ENCODE measurements around the gene PRKCH.

PRKCH gene

GRCh38 chr14:61321385-61322010 is at the start of gene PRKCH:
Gene PRKCH, plus strand, starts transcription at chr14:61321579. Its CDS starts 523 bp downstream, at chr14:61322102.
- in situ Hi-C loops (cut with MboI; ENCODE audit: low sequenced_read_pairs): no loop called here

DNA sequence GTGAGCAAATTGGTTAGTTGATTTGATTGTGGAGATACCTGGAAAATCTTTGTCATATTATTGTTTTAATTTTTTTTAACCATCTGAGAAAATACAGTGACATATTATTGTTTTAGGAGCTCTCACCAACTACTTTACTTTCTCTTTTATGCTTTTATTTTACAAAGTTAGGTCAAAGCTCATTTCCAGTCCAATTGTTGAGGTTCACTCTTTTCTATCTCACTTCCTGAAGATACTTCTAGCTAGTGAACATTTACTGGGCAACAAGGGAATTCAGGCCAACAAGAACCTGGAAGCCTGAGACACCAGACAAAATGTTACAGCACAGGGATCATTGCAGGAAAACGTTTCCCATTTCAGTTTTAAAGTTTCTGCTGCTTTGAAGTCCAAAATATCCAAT is 44.1 kb upstream of the PRKCH start:
- in situ Hi-C loops (cut with MboI; ENCODE audit: low sequenced_read_pairs): no loop called here

DNA sequence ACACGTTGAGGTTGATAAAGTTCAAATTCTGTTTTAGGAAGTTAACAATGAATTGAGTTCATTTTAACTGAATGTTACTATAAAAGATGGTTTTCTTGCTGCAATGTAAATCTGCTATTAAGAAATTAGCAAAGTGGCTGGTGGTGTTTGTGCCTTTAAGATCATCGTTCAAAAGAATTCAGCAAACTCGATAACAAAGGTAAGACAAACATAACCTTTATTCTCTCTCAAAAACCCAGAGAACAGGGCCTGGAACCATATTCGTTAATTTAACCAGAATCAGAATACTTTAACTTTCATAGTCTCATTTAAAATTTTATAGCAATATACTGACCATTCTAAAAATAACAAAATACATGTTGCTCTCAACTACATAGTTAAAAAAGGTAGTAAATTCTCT is 43.6 kb upstream of the PRKCH start:
- in situ Hi-C loops (cut with MboI; ENCODE audit: low sequenced_read_pairs): no loop called here

- in situ Hi-C loops (cut with MboI; ENCODE audit: low sequenced_read_pairs): no loop called here
These were observed 42.3 kb upstream of the PRKCH start for GRCh38 chr14:61279082-61279481.

- in situ Hi-C loops (cut with MboI; ENCODE audit: low sequenced_read_pairs): no loop called here
These were observed 41.3 kb upstream of the PRKCH start for GRCh38 chr14:61280092-61280525.

DNA sequence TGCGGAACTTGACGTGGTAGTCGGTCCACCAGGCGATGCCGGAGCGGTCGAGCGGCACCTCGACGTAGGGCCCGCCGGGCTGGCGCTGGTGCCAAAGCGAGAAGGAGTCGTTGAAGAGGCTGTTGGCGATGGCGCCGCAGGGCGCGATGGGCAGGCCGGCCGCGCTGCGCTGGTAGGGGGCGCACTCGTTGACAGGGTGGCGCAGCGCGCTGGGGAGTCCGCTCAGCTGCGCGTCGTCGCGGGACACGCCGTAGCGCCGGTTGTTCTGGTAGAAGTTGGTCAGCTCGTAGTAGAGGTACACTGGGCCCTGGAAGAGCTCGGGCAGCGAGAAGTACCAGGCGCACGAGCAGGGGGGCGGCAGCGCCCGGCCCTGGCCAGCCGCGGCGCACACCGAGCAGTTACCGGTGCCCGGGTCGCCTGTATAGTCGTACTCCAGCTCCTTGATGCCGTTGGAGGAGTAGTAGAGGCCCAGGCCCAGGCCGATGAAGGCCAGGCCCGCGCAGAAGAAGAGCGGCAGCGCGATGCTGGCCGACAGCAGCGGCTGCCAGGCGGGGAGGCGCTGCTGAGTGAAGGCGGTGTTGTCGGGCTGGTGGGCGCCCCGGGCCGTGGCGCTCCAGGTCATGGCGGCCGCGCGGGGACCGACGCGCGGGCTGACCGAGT is 40.7 kb upstream of the PRKCH start:
- in situ Hi-C loops (cut with MboI; ENCODE audit: low sequenced_read_pairs): no loop called here

GRCh38 chr14:61281186-61281947 is 40.0 kb upstream of the PRKCH start, which contains the start of gene TMEM30B:
Gene TMEM30B, minus strand, starts transcription at chr14:61281338. Its CDS starts 191 bp downstream, at chr14:61281147.
- in situ Hi-C loops (cut with MboI; ENCODE audit: low sequenced_read_pairs): no loop called here

DNA sequence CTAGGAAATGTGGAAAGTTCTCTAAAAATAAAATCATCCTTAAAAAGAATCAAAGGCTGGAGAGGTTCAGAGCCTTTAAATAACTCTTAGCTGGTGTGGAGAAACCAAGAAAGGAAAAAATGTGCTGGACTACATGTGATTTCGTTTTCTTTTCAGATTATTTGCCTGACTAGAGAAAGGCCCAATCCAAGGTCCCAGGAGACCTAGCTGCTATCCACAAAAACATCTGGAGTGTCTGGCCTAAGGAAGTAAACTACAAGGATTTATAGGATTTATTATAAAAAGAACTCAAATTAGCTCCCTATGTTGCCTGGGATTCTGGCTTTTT is 39.5 kb upstream of the PRKCH start:
- in situ Hi-C loops (cut with MboI; ENCODE audit: low sequenced_read_pairs): no loop called here

GRCh38 chr14:61282746-61283145 is 38.6 kb upstream of the PRKCH start:
- in situ Hi-C loops (cut with MboI; ENCODE audit: low sequenced_read_pairs): no loop called here

GRCh38 chr14:61284001-61284400 is 37.4 kb upstream of the PRKCH start:
- in situ Hi-C loops (cut with MboI; ENCODE audit: low sequenced_read_pairs): no loop called here

DNA sequence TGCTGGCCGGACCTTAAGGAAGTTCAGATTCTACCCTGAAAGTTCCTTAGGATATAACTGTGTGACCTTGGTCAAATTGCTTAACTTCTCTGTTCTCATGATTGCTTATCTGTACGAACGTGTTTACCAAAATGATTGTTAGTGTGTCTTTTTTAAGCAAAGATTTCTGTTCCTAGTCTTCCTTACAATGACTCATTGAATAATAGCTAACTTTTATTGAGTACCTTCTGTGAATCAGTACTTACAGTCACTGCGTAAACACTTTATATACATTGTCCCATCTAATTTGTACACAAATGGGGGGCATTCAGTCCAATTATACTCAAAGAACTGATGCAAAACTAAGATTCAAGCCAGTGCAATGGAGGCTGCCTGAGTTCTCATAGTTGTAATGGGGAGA is 36.0 kb upstream of the PRKCH start:
- in situ Hi-C loops (cut with MboI; ENCODE audit: low sequenced_read_pairs): no loop called here

DNA sequence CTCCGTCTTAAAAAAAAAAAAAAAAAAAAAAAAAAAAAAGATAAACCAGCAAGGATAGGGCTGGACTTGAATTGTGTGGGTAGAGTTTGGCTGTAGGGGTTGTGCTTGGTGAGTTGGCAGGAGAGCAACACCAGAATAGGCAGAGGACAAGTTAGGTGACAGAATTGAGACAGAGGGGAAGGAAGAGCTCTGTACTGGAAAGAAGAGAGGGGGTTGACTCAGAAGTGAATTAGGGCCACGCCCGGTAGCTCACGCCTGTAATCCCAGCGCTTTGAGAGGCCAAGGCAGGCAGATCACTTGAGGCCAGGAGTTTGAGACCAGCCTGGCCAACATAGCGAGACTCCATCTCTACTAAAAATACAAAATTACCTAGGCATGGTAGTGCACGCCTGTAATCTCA is 34.2 kb upstream of the PRKCH start:
- in situ Hi-C loops (cut with MboI; ENCODE audit: low sequenced_read_pairs): no loop called here

DNA sequence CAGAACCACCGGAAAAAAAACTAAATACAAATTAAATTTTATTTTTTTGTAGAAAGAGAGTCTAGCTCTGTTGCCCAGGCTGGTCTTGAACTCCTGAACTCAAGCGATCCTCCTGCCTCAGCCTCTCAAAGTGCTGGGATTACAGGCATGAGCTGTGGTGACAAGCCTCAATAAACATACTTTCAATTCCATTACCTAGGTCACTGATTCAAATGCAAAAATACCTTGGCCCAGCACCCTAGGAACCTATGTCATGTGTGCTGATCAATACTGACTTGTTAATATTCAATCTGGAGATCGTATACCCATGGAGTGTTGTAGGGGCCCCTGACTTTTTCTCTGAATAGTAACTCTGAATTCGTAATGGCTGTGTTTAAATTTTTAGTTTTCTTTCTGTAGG is 33.2 kb upstream of the PRKCH start:
- in situ Hi-C loops (cut with MboI; ENCODE audit: low sequenced_read_pairs): no loop called here

DNA sequence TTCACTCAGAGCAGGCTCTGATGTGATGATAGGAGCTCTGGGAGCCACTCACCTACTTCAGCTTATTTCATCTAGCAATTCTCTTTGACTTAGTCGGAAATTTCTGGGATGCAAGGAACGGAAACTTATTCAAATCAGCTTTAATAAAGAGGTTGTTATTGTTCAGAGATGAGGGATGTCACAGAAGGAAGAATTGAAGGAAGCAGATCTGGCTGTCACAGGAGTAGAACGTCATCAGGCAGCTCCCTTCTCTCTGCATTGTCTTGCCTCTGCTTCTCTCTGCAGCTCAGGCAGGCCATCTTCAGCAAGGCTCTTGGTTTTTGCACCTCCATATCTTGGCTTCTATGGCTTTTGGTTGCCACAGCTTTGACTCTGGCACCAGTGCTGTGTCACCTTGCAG is 32.7 kb upstream of the PRKCH start:
- in situ Hi-C loops (cut with MboI; ENCODE audit: low sequenced_read_pairs): no loop called here

DNA sequence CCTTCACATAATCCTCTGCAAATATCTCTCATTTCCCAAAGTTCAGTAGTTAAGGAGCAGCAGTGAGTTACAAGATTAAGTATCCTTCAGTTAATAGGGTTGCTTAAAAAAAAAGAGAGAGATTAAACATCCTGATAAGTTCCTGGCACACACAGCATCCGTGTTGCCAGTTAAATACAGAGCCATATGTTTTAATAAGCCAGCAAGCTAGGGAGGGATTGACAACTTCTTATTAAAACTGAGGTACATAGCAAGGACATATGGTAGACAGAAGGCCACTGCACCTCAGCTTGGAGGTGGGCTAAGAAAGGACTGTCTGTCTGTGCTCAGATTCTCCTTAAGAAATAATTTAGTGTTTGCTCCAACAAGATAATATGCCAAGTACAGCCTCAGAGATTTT is 30.7 kb upstream of the PRKCH start:
- in situ Hi-C loops (cut with MboI; ENCODE audit: low sequenced_read_pairs): no loop called here

DNA sequence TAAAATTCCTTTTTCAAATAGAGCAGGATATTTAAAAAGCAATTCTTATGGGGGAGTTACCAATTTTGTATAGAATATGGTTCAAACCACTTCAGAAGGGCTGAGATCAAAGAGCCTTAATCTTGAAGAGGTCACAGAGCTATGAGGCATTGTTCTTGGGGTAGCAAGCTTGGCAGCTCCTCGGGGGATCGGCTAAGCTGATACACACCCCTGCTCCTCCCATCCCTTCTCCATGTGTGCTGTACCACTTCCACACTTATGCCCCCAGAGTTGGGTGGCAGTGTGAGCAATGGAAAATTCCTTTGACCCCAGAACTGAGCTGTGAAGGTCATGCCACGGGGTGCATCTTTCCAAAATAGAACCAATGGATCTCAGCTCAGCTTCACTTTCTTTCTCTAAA is 25.2 kb upstream of the PRKCH start:
- in situ Hi-C loops (cut with MboI; ENCODE audit: low sequenced_read_pairs): no loop called here

GRCh38 chr14:61296719-61297502 is 24.5 kb upstream of the PRKCH start:
- in situ Hi-C loops (cut with MboI; ENCODE audit: low sequenced_read_pairs): no loop called here

DNA sequence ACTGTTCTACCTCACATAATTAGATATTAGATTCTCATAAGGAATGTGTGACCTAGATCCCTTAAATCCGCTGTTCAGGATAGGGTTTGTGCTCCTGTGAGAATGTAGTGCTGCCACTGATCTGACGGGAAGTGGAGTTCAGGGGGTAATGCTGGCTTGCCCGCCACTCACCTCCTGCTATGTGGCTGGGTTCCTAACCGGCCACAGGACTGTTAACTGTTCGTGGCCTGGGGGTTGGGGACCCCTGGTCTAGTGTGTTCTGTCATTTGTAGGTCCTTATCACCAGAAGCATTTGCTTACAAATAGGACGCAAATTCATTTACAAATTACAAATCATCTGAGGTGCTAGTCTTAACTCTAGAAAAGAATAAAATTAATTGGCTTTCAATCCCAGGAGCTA is 23.8 kb upstream of the PRKCH start:
- in situ Hi-C loops (cut with MboI; ENCODE audit: low sequenced_read_pairs): no loop called here

GRCh38 chr14:61298824-61299223 is 22.6 kb upstream of the PRKCH start:
- in situ Hi-C loops (cut with MboI; ENCODE audit: low sequenced_read_pairs): no loop called here

DNA sequence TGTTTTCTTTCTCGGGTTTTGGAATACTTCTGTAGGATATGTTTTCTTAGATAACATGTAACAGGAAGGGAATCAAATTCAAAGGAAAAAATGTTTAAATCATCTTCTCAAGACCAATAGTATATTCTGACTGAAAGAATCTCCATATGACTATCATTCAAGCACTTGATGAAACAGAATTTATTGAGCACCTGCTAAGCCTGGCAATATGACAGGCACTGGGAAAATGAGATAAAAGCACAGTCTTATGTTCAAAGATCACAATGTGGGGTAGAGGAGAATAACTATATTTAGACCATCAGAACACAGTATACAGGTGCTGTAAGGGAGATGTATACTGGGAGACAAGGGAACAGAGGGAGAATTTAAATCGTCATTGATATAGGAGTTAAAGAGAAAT is 21.2 kb upstream of the PRKCH start:
- in situ Hi-C loops (cut with MboI; ENCODE audit: low sequenced_read_pairs): no loop called here

GRCh38 chr14:61300754-61301153 is 20.6 kb upstream of the PRKCH start:
- in situ Hi-C loops (cut with MboI; ENCODE audit: low sequenced_read_pairs): no loop called here
